ENCODE data around the gene IRX1. TPM values are rescaled to one million over a fixed set of nuclear protein-coding genes. Genes with fewer than 3 reads are reported as not detected.

The IRX1 gene
- total RNA-seq, 2 donors from 2014 or later: 0.78 TPM; not detected in 1

DNA sequence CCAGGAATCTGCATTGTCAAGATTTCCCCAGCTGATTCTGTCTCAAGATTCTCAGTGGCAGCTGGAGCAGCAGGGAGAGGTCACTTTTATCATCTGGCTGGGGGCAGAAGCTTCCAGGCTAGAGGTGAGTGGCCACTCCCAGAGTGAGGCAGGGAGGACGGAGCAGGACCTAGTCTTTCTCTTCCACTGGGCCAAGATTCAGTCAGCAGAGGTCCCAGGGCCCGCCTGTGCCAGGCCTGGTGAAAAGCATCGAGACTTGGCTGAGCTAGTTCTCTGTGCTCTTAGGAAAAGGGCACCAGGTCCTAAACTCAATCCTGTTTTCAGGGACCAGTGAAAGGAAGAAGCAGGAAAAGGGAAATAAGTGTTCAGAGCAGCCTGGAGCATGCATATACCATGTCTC is 46.6 kb downstream of the IRX1 start:
- DNase-seq: no peak
- no peaks in the 10 kb centered on the region for H3K4me1 ChIP-seq
- TF ChIP-seq POLR2A (IDR thresholded peaks at IDR 0.05) (no peak), CTCF (IDR thresholded peaks at IDR 0.05) (no peak)
- WGBS, 2 donors: 55 to 66% methylated on average over 3 of the region's 3 CpGs
- no peak overlapping the region for H3K27ac ChIP-seq
- no peak for ATAC-seq
- intact Hi-C loops (cut with DNase I): no loop called here
- no peak overlapping the region for H3K4me3 ChIP-seq
- H3K9me3 ChIP-seq: no peaks in the 10 kb centered on the region
- H3K36me3 ChIP-seq (replicated peaks in 1 of 2; ENCODE audit: insufficient read depth in 1 of 2, low read depth in 2 of 2): no peaks in the 10 kb centered on the region
- H3K27me3 ChIP-seq: no peaks in the 10 kb centered on the region

DNA sequence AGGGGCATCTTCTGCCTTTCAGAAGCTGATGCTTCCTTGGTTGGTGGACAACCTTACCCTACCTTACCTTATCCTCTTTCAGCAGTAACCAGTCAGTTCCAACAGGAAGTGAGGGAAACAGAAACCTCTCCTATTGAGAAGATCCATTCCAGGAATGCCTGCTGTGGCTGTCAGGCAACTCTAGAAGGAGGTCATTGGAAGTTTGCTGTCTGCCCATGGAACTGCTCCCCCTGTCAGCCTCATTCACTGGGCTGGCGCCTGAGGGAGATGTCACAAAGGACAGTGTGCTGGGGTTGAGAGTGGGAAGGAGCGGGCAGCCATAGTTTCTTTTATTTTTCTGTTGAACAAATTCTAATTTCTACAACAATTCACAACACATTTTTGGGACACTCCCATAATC is 54.7 kb downstream of the IRX1 start:
- Histone ChIP-seq H3K9me3 (no peaks in the 10 kb centered on the region), H3K36me3 (replicated peaks in 1 of 2; ENCODE audit: insufficient read depth in 1 of 2, low read depth in 2 of 2) (no peaks in the 10 kb centered on the region), H3K27ac (no peak overlapping the region), H3K4me3 (no peak overlapping the region), H3K4me1 (no peaks in the 10 kb centered on the region), H3K27me3 (no peaks in the 10 kb centered on the region)
- intact Hi-C loops (cut with DNase I): no loop called here
- TF ChIP-seq CTCF (IDR thresholded peaks at IDR 0.05) (no peak), POLR2A (IDR thresholded peaks at IDR 0.05) (no peak)
- ATAC-seq (no peak), DNase-seq (no peak)
- 50 to 64% methylated on average over 2 of the region's 2 CpGs for WGBS, 2 donors

- no peak for ATAC-seq
Measured at GRCh38 chr5:3650868-3651267, 55.2 kb downstream of the IRX1 start.

More at GRCh38 chr5:3650868-3651267, 55.2 kb downstream of the IRX1 start:
- no peak for TF ChIP-seq CTCF (IDR thresholded peaks at IDR 0.05)
- no peak for TF ChIP-seq POLR2A (IDR thresholded peaks at IDR 0.05)
- H3K4me3 ChIP-seq: no peak overlapping the region
- H3K4me1 ChIP-seq: no peaks in the 10 kb centered on the region
- H3K36me3 ChIP-seq (replicated peaks in 1 of 2; ENCODE audit: insufficient read depth in 1 of 2, low read depth in 2 of 2): no peaks in the 10 kb centered on the region
- WGBS, 2 donors: 68 to 76% methylated on average over 8 of the region's 8 CpGs
- H3K9me3 ChIP-seq: no peaks in the 10 kb centered on the region
- intact Hi-C loops (cut with DNase I): no loop called here
- no peak overlapping the region for H3K27ac ChIP-seq
- no peaks in the 10 kb centered on the region for H3K27me3 ChIP-seq
- no peak for DNase-seq

Data from body of pancreas (tissue), 4 donors.